ENCODE results near the gene FYTTD1.

DNA sequence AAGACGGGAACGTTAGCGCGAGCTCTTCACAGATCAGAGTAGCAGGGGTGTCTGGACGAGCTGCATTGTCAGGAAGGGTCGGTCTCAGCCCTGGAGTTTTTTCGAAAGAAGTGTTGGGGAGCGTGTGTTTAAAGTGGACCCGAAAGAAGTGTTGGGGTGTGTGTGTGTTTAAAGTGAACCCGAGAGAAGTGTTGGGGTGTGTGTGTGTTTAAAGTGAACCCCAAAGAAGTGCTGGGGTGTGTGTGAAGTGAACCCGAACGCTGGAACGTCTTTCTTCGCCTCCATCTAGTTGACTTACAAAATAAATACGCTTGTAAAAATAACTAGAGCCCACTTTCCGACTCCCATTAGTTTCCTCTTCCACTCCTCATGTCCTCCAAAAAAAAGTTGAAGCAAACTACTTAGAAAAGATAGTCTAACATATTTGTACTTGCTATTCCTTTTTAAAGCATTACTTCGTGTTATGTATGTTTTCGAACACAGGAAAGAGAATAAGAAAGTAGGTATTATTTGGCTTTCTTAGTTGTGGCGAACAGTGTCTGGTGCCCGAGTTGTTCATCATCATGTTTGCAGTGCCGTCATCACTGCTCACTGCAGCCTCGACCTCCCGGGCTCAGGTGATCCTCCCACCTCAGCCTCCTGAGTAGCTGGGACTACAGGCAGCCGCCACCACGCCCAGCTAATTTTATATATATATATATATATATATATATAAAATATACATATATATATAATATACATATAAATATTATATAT lies 42.4 kb downstream of the FYTTD1 start:
- TF ChIP-seq, protein P1, sequence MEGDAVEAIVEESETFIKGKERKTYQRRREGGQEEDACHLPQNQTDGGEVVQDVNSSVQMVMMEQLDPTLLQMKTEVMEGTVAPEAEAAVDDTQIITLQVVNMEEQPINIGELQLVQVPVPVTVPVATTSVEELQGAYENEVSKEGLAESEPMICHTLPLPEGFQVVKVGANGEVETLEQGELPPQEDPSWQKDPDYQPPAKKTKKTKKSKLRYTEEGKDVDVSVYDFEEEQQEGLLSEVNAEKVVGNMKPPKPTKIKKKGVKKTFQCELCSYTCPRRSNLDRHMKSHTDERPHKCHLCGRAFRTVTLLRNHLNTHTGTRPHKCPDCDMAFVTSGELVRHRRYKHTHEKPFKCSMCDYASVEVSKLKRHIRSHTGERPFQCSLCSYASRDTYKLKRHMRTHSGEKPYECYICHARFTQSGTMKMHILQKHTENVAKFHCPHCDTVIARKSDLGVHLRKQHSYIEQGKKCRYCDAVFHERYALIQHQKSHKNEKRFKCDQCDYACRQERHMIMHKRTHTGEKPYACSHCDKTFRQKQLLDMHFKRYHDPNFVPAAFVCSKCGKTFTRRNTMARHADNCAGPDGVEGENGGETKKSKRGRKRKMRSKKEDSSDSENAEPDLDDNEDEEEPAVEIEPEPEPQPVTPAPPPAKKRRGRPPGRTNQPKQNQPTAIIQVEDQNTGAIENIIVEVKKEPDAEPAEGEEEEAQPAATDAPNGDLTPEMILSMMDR (IDR thresholded peaks at IDR 0.05; ENCODE audit: low read depth, low read length) = no peak
- TF ChIP-seq POLR2A (IDR thresholded peaks at IDR 0.05; ENCODE audit: extremely low read depth, insufficient read length) = no peak
